Left lobe of liver (tissue), 2 donors: ENCODE measurements around the gene QSOX2. TPM values are rescaled to one million over a fixed set of nuclear protein-coding genes. Genes with fewer than 3 reads are reported as not detected.

Source experiments
- ATAC-seq: fragments of 200-7000 bp; cut with Tn5 transposase; one replicate; pipeline ENCODE4 v1.9.1; 2020; ENCODE audit warnings: mild to moderate bottlenecking, moderate library complexity
- DNase-seq: peaks from one replicate; pipeline ENCODE4 v3.0.0-alpha.2; 2020; ENCODE audit warnings: low spot score
- total RNA-seq: library from RNA; stranded (reverse); gene quantifications from one replicate; pipeline ENCODE4 v1.2.1, GENCODE V29; 2021
- donor health status: DM: no; HTN: no; CAD: no; lungs with moderate emphysema.
- donor health status: DM: no; HTN: yes; CAD: no.

The QSOX2 gene
- total RNA-seq, 1 donor from 2014 or later = 4.7 TPM

DNA sequence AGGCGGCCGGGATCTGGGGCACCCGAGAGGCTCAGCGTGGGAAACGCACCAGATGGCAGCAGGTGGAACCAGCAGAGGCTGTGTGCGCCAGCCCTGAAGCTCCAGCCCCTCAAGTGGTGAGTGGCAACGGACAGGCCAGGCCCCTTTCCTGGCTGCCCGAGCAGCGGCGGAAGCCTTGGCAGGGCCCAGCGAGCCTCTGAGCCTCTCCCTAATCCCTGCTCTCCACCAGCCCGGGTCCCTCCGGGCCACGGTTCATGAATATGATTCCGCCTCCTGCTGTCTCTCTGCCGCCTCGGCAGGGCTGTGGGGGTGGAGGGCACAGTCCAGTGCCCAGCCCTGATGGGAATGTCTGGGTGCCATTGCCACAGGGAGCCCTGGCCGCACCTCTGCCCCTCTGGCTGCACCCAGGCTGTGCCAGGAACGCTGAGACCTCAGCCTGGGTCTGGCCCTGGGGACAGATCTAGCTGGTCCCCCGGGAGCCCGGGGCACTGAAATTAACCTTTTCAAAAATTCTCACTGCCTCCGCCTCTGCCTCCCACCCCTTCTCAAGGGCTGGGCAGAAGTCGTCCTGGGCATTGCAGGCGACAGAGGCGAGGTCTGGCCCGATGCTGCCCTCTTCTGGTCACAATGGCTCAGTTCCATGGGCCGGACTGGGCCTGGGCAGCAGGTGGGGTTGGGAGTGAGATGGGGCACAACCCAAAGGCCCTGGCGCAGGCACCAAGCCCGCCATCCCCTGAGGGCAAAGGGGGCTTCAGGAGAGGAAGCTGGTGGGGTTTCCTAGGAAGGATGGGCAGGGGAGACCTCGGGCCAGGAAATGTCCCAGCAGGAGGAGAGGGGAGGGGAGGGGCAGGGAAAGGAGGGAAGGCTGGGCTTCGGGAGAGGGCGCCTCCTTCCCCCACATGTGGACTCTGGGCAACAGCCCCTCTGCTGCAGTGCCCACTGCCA is 38.0 kb upstream of the QSOX2 start:
- ATAC-seq (peak; percentile 94), DNase-seq (peak; percentile 77)

- DNase-seq = no peak
- ATAC-seq = no peak
Observed at GRCh38 chr9:136282272-136282861, 36.8 kb upstream of the QSOX2 start.

GRCh38 chr9:136281421-136282271 is 36.0 kb upstream of the QSOX2 start:
- DNase-seq = no peak

DNA sequence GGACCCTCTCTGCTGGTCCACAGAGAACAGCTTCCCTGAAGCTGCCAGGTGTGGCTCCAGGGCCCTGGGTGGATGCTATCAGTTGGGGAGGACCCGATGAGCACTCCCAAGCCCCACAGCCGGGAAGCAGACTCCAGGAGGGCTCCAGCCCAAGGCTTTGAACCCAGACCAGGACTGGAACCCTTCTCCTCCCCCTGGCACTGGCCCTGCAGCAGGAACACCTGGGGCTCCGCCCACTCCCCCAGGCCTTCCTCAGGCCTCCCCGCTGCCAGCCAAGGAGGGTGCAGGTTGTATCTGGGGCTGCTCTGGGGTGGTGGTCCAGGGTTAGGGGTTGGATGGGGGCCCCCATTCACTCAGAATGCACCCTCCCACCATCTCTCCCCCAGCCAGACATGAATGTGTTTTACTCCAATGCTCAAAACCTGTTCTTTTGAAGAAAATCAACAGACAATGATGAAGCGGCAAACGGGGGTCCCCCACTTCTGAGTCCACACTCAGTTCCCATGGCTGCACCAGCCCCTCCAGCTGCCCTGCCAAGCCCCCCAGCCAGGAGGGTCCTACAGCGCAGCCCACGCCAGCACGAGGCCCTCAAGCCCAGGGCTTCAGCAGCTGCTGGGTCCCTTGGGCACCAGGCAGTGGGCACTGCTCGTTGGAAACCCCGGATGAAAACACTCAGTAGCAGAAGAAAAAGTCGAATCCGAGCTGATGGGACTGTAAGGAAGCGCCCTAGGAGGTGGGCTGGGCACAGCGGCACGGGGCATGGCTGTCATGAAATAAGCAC is 35.1 kb upstream of the QSOX2 start:
- DNase-seq (no peak), ATAC-seq (no peak)

More at GRCh38 chr9:136281421-136282271, 36.0 kb upstream of the QSOX2 start:
- no peak for ATAC-seq

DNA sequence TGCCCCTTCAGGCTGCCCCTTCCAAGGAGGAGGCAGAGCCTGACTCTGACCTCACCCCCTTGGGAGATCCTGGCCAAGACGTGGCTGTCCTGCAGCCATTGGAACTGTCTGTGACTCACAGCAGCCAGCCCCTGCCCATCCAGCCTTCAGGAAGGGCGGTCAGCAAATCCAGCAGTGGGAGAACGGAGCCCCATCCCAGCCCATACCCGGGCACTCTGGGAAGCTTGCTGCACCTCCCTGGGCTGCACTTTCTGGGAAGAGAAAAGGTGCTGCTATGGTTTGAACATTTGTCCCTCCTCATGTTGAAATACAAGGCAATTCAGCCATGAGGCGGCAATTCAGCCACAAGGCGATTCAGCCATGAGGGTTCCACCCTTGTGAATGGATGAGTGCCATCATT is 33.9 kb upstream of the QSOX2 start:
- no peak for ATAC-seq
- no peak for DNase-seq

DNA sequence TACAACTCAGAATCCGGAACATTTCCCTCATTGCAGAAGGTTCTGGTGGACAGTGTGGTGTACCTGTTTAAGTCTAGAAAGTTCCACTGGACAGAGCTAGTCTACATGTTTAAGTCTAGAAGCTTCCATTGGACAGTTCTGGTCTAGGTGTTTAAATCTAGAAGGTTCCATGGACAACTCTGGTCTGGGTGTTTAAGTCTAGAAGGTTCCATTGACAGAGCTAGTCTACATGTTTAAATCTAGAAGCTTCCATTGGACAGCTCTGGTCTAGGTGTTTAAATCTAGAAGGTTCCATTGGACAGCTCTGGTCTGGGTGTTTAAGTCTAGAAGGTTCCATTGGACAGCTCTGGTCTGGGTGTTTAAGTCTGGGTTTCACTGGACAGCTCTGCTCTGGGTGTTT is 33.3 kb upstream of the QSOX2 start:
- no peak for ATAC-seq

DNA sequence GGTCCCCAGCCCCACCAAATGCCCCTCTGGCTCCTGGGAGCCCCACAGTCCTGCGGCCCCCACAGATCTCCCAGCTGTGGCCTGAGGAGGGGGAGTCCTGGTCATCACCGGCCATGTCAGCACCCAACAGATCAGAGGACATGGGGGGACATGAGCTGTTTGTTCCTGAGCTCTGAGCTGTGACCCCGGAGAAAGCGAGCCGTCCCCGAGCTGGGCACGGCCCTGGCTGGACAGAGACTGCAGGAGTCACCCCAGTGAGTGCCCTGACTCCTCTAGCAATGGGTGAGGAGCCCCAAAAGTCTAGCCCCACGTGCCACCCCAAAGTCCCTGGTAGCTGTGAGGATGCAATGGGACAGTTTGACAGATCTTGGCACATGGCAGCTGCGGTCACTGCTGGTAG is 32.6 kb upstream of the QSOX2 start:
- ATAC-seq (no peak), DNase-seq (no peak)

More for the DNA sequence above, 33.3 kb upstream of the QSOX2 start:
- DNase-seq = no peak

DNA sequence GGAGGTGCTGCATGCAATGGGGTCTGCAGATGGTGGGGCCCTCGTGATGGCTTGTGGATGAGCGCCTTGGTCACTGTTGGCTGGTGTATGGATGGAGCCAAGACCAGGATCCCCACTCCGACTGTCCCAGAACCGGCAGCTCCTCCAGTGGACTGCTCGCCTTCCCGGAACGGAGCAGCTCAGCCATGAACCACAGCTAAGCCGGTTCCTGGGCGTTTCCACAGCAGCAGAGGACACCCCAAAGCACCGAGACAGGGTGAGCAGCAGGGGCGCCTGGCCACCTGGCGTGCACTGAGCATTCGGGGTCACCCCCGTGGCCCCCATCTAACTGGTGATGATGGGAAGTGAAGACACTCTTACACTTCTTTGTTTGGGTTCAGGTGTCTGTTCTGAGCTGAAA is 32.1 kb upstream of the QSOX2 start:
- ATAC-seq (no peak), DNase-seq (no peak)

DNA sequence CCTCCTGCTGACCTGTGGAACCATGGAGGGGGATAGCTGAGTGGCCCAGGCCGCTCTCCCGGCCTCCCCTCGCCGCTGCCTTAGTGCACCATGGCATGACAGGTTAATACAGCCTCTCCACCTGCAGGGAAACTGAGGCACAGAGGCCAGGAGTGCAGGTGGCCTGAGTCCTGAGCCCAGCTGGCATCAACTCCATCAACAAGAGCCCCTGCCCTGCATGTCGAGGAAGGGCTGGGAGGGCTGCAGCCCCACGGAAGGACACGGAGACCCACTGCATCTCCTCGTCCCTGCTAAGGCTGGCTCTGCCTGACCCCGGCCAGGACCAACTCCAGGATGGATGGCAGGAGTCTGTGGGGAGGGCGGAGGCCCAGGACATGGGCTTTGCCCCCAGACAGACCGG is 31.1 kb upstream of the QSOX2 start:
- DNase-seq (no peak), ATAC-seq (no peak)

- ATAC-seq = no peak
- no peak for DNase-seq
Observed at GRCh38 chr9:136275655-136276429, 30.2 kb upstream of the QSOX2 start.

- DNase-seq = no peak
- no peak for ATAC-seq
Observed at GRCh38 chr9:136274786-136275654, 29.4 kb upstream of the QSOX2 start.

DNA sequence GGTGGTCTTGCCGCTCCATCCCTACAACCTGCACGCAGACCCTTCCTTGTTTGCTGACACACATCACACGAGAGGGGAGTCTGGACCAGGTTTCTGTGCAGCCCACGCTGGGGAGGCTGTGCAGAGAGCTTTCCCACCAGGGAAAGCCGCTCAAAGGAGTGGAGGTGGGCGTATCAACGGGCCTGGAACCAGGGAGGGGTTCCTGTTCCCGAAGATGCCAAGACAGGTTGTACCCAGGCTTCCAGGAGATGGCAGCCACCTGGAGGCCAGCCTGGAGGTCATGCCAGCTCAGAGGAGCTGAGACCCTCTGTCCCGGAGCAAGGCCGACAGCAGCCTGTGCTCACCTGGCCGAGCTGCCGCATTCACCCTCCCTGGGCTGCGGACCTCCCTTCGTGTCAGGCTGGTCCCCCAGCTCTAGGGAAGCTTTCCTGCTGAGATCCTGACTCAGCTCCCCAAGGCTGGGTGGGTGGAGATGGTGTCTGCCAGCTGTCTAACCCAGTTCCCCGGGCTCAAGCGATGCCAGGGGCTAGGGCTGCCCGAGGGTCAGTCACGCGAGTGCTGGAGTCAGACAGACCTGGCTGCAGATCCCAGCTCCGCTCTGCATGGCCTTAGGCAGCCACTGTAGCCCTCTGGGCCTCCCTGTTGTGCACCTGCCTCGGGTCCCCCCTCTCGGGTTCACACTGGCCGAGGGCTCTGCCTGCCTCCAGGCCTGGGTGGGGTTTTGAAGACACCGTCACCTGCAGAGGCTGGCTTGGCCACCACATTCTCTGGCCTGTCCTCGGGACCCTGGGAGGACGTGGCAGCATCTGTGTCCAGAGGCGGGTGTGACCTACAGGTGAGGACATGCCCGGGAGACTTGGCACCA is 28.5 kb upstream of the QSOX2 start:
- DNase-seq (no peak), ATAC-seq (no peak)

GRCh38 chr9:136273244-136273865 is 27.7 kb upstream of the QSOX2 start:
- no peak for DNase-seq
- no peak for ATAC-seq

DNA sequence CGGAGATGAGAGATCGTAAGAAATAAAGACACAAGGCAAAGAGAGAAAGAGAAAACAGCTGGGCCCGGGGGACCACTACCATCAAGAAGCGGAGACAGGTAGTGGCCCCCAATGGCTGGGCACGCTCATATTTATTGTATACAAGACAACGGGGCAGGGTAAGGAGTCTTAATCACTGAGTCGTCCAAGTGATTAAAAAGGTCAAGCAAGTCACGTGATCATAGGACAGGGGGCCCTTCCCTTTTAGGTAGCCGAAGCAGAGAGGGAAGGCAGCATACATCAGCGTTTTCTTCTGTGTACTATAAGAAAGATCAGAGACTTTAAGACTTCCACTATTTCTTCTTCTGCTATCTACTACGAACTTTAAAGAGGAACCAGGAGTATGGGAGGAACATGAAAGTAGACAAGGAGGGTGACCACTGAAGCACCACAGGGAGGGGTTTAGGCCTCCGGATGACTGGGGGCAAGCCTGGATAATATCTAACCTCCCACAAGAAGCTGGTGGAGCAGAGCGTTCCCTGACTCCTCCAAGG is 24.6 kb upstream of the QSOX2 start:
- ATAC-seq = no peak
- no peak for DNase-seq

- ATAC-seq = no peak
- DNase-seq = no peak
Observed at GRCh38 chr9:136268735-136269134, 23.1 kb upstream of the QSOX2 start.

- no peak for ATAC-seq
- DNase-seq = no peak
Observed at GRCh38 chr9:136268318-136268717, 22.7 kb upstream of the QSOX2 start.
